ENCODE data around the gene MS4A6A.
"Not testable (repeated sequence)": the region's sequence is repeated elsewhere in the genome, so short reads cannot be mapped to it uniquely, and the experiment has no call there.

The MS4A6A gene

GRCh38 chr11:60201334-60201733 lies 18.5 kb upstream of the MS4A6A start:
- H3K4me1 ChIP-seq (ENCODE audit: control insufficient read depth, insufficient read depth, low read length); H3K36me3 ChIP-seq (ENCODE audit: control insufficient read depth, insufficient read depth, low read length); H3K9ac ChIP-seq (ENCODE audit: low read length); H3K4me3 ChIP-seq (ENCODE audit: low read length); H3K27ac ChIP-seq (ENCODE audit: low read depth, low read length); H3K27me3 ChIP-seq (ENCODE audit: control insufficient read depth, insufficient read depth, low read length): not testable (repeated sequence)

GRCh38 chr11:60197442-60197841 lies 14.6 kb upstream of the MS4A6A start:
- Histone ChIP-seq H3K27me3 (ENCODE audit: control insufficient read depth, insufficient read depth, low read length) (no peaks in the 10 kb centered on the region), H3K9ac (ENCODE audit: low read length) (no peak overlapping the region), H3K36me3 (ENCODE audit: control insufficient read depth, insufficient read depth, low read length) (no peaks in the 10 kb centered on the region), H3K27ac (ENCODE audit: low read depth, low read length) (no peak overlapping the region), H3K4me3 (ENCODE audit: low read length) (no peak overlapping the region), H3K4me1 (ENCODE audit: control insufficient read depth, insufficient read depth, low read length) (no peaks in the 10 kb centered on the region)

- Histone ChIP-seq H3K4me3 (ENCODE audit: low read length) (no peak overlapping the region), H3K27ac (ENCODE audit: low read depth, low read length) (no peak overlapping the region), H3K36me3 (ENCODE audit: control insufficient read depth, insufficient read depth, low read length) (no peaks in the 10 kb centered on the region), H3K4me1 (ENCODE audit: control insufficient read depth, insufficient read depth, low read length) (no peaks in the 10 kb centered on the region), H3K27me3 (ENCODE audit: control insufficient read depth, insufficient read depth, low read length) (no peaks in the 10 kb centered on the region), H3K9ac (ENCODE audit: low read length) (no peak overlapping the region)
Observed at GRCh38 chr11:60195923-60196368, 13.1 kb upstream of the MS4A6A start.

GRCh38 chr11:60194511-60194910 lies 11.6 kb upstream of the MS4A6A start:
- Histone ChIP-seq H3K36me3 (ENCODE audit: control insufficient read depth, insufficient read depth, low read length) (no peaks in the 10 kb centered on the region), H3K9ac (ENCODE audit: low read length) (no peak overlapping the region), H3K27me3 (ENCODE audit: control insufficient read depth, insufficient read depth, low read length) (no peaks in the 10 kb centered on the region), H3K27ac (ENCODE audit: low read depth, low read length) (no peak overlapping the region), H3K4me3 (ENCODE audit: low read length) (no peak overlapping the region), H3K4me1 (ENCODE audit: control insufficient read depth, insufficient read depth, low read length) (no peaks in the 10 kb centered on the region)

GRCh38 chr11:60193687-60194433 lies 11.0 kb upstream of the MS4A6A start:
- no peaks in the 10 kb centered on the region for H3K36me3 ChIP-seq (ENCODE audit: control insufficient read depth, insufficient read depth, low read length)
- H3K27ac ChIP-seq (ENCODE audit: low read depth, low read length), result no peak overlapping the region
- no peaks in the 10 kb centered on the region for H3K27me3 ChIP-seq (ENCODE audit: control insufficient read depth, insufficient read depth, low read length)

GRCh38 chr11:60192564-60192963 lies 9.7 kb upstream of the MS4A6A start:
- H3K27me3 ChIP-seq (ENCODE audit: control insufficient read depth, insufficient read depth, low read length); H3K9ac ChIP-seq (ENCODE audit: low read length); H3K36me3 ChIP-seq (ENCODE audit: control insufficient read depth, insufficient read depth, low read length); H3K4me1 ChIP-seq (ENCODE audit: control insufficient read depth, insufficient read depth, low read length); H3K4me3 ChIP-seq (ENCODE audit: low read length); H3K27ac ChIP-seq (ENCODE audit: low read depth, low read length): not testable (repeated sequence)

More at GRCh38 chr11:60193687-60194433, 11.0 kb upstream of the MS4A6A start:
- no peaks in the 10 kb centered on the region for H3K4me1 ChIP-seq (ENCODE audit: control insufficient read depth, insufficient read depth, low read length)
- H3K9ac ChIP-seq (ENCODE audit: low read length), result no peak overlapping the region
- H3K4me3 ChIP-seq (ENCODE audit: low read length), result no peak overlapping the region

- not testable (repeated sequence) for H3K4me3 ChIP-seq (ENCODE audit: low read length)
Observed at GRCh38 chr11:60188481-60188880, 5.6 kb upstream of the MS4A6A start.

GRCh38 chr11:60186128-60186527 lies 3.2 kb upstream of the MS4A6A start:
- not testable (repeated sequence) for H3K27ac ChIP-seq (ENCODE audit: low read depth, low read length); H3K36me3 ChIP-seq (ENCODE audit: control insufficient read depth, insufficient read depth, low read length); H3K4me3 ChIP-seq (ENCODE audit: low read length); H3K9ac ChIP-seq (ENCODE audit: low read length); H3K4me1 ChIP-seq (ENCODE audit: control insufficient read depth, insufficient read depth, low read length); H3K27me3 ChIP-seq (ENCODE audit: control insufficient read depth, insufficient read depth, low read length)

More at GRCh38 chr11:60188481-60188880, 5.6 kb upstream of the MS4A6A start:
- not testable (repeated sequence) for H3K27me3 ChIP-seq (ENCODE audit: control insufficient read depth, insufficient read depth, low read length); H3K9ac ChIP-seq (ENCODE audit: low read length); H3K27ac ChIP-seq (ENCODE audit: low read depth, low read length); H3K4me1 ChIP-seq (ENCODE audit: control insufficient read depth, insufficient read depth, low read length); H3K36me3 ChIP-seq (ENCODE audit: control insufficient read depth, insufficient read depth, low read length)

GRCh38 chr11:60185512-60185827 lies 2.6 kb upstream of the MS4A6A start:
- not testable (repeated sequence) for H3K9ac ChIP-seq (ENCODE audit: low read length); H3K27ac ChIP-seq (ENCODE audit: low read depth, low read length); H3K27me3 ChIP-seq (ENCODE audit: control insufficient read depth, insufficient read depth, low read length); H3K4me3 ChIP-seq (ENCODE audit: low read length); H3K36me3 ChIP-seq (ENCODE audit: control insufficient read depth, insufficient read depth, low read length); H3K4me1 ChIP-seq (ENCODE audit: control insufficient read depth, insufficient read depth, low read length)

GRCh38 chr11:60184824-60185511 lies 2.1 kb upstream of the MS4A6A start:
- H3K9ac ChIP-seq (ENCODE audit: low read length), result no peak overlapping the region
- H3K27ac ChIP-seq (ENCODE audit: low read depth, low read length), result no peak overlapping the region
- no peaks in the 10 kb centered on the region for H3K4me1 ChIP-seq (ENCODE audit: control insufficient read depth, insufficient read depth, low read length)
- no peaks in the 10 kb centered on the region for H3K27me3 ChIP-seq (ENCODE audit: control insufficient read depth, insufficient read depth, low read length)
- H3K4me3 ChIP-seq (ENCODE audit: low read length), result no peak overlapping the region
- H3K36me3 ChIP-seq (ENCODE audit: control insufficient read depth, insufficient read depth, low read length), result no peaks in the 10 kb centered on the region

GRCh38 chr11:60183591-60184205 lies 815 bp upstream of the MS4A6A start:
- Histone ChIP-seq H3K9ac (ENCODE audit: low read length) (no peak overlapping the region), H3K4me3 (ENCODE audit: low read length) (no peak overlapping the region), H3K4me1 (ENCODE audit: control insufficient read depth, insufficient read depth, low read length) (no peaks in the 10 kb centered on the region), H3K36me3 (ENCODE audit: control insufficient read depth, insufficient read depth, low read length) (no peaks in the 10 kb centered on the region), H3K27ac (ENCODE audit: low read depth, low read length) (no peak overlapping the region), H3K27me3 (ENCODE audit: control insufficient read depth, insufficient read depth, low read length) (no peaks in the 10 kb centered on the region)

GRCh38 chr11:60175860-60176275 lies 7.0 kb downstream of the MS4A6A start:
- H3K4me3 ChIP-seq (ENCODE audit: low read length), result no peak overlapping the region
- no peaks in the 10 kb centered on the region for H3K4me1 ChIP-seq (ENCODE audit: control insufficient read depth, insufficient read depth, low read length)
- H3K27me3 ChIP-seq (ENCODE audit: control insufficient read depth, insufficient read depth, low read length), result no peaks in the 10 kb centered on the region
- no peak overlapping the region for H3K9ac ChIP-seq (ENCODE audit: low read length)
- H3K27ac ChIP-seq (ENCODE audit: low read depth, low read length), result no peak overlapping the region
- no peaks in the 10 kb centered on the region for H3K36me3 ChIP-seq (ENCODE audit: control insufficient read depth, insufficient read depth, low read length)
